H1 (cell line): ENCODE results near the gene SLC38A1. TPM values are rescaled to one million over a fixed set of nuclear protein-coding genes. Genes with fewer than 3 reads are reported as not detected.

Experiments used
- CTCF ChIA-PET: fragments of 300-600 bp; sonication (Branson Sonifier 250); formaldehyde crosslinking; loops from one replicate; lab custom pipeline; 2021; ENCODE audit not compliant: partially characterized antibody; lab: Charles Lee
- POLR2A ChIA-PET: fragments of 300-600 bp; sonication (Branson Sonifier 250); formaldehyde crosslinking; loops from one replicate; lab custom pipeline; 2021; ENCODE audit warnings: inconsistent platforms; ENCODE audit not compliant: partially characterized antibody; lab: Charles Lee
- DNase-seq, 2 experiments: peaks; one replicate each; pipeline versions ENCODE4 v3.0.0 to v3.0.0-alpha.2; 2010 to 2022; ENCODE audit warnings: low spot score in 2 of 2, low read depth in 1 of 2, mixed read lengths in 1 of 2
- FAIRE-seq: peaks from 2 replicates; lab custom pipeline; 2011; peaks lifted over from hg19 to GRCh38; lab: Jason Lieb, UNC
- H2AFZ ChIP-seq: 2 replicates; pipeline ENCODE4 v1.8.1; 2012; ENCODE audit warnings: low read length, inconsistent platforms
- H2AK5ac ChIP-seq: 2 replicates; pipeline ENCODE4 v1.6.1; 2013; ENCODE audit warnings: low read depth, low read length
- H2BK120ac ChIP-seq: replicated peaks from 2 replicates; pipeline ENCODE3; 2013; ENCODE audit warnings: low read depth, low read length, inconsistent platforms
- H2BK12ac ChIP-seq: 2 replicates; pipeline ENCODE4 v1.6.1; 2013; ENCODE audit warnings: low read depth, low read length
- H2BK15ac ChIP-seq: 2 replicates; pipeline ENCODE4 v1.6.1; 2013; ENCODE audit warnings: low read length
- H2BK20ac ChIP-seq: 2 replicates; pipeline ENCODE4 v1.6.1; 2013; ENCODE audit warnings: low read length
- H2BK5ac ChIP-seq: 2 replicates; pipeline ENCODE4 v1.6.1; 2013; ENCODE audit warnings: low read depth, low read length
- H3K14ac ChIP-seq: 2 replicates; pipeline ENCODE4 v1.6.1; 2013; ENCODE audit warnings: inconsistent platforms; ENCODE audit not compliant: insufficient read length
- H3K18ac ChIP-seq: 2 replicates; pipeline ENCODE4 v1.6.1; 2013; ENCODE audit warnings: low read length; ENCODE audit errors: extremely low read depth
- H3K23ac ChIP-seq: 2 replicates; pipeline ENCODE4 v1.6.1; 2013; ENCODE audit warnings: inconsistent platforms; ENCODE audit not compliant: insufficient read length
- H3K23me2 ChIP-seq: 2 replicates; pipeline ENCODE4 v1.6.1; 2013; ENCODE audit warnings: low read depth, low read length
- H3K27ac ChIP-seq: 2 replicates; pipeline ENCODE4 v1.6.1; 2011; ENCODE audit warnings: low read depth, low read length, inconsistent platforms
- H3K27me3 ChIP-seq, 4 experiments: replicated peaks in 1 of 4; 1 replicate in 1 of 4; 2 replicates in 3 of 4; pipeline versions ENCODE4 v1.6.1 to v1.8.1; 2011 to 2013; ENCODE audit warnings: low read length in 3 of 4, mild to moderate bottlenecking in 3 of 4, inconsistent platforms in 2 of 4, mixed read lengths in 2 of 4, moderate library complexity in 1 of 4; ENCODE audit not compliant: control insufficient read depth in 3 of 4, insufficient read depth in 3 of 4; ENCODE audit errors: extremely low read depth in 1 of 4
- H3K36me3 ChIP-seq, 4 experiments: 2 replicates each; pipeline versions ENCODE4 v1.6.1 to v1.8.1; 2011 to 2013; ENCODE audit warnings: mild to moderate bottlenecking in 4 of 4, low read length in 3 of 4, moderate library complexity in 2 of 4, control low read depth in 1 of 4, inconsistent platforms in 1 of 4; ENCODE audit not compliant: insufficient read depth in 4 of 4, control insufficient read depth in 2 of 4
- H3K4ac ChIP-seq: replicated peaks from 2 replicates; pipeline ENCODE3; 2013; ENCODE audit warnings: low read length, low read depth, mixed read lengths, inconsistent platforms; ENCODE audit not compliant: insufficient read length
- H3K4me1 ChIP-seq, 4 experiments: replicated peaks in 1 of 4; 1 replicate in 1 of 4; 2 replicates in 3 of 4; pipeline versions ENCODE4 v1.6.1 to v1.8.1; 2011 to 2013; ENCODE audit warnings: low read length in 3 of 4, inconsistent platforms in 2 of 4, mixed read lengths in 1 of 4; ENCODE audit not compliant: insufficient read depth in 4 of 4, control insufficient read depth in 3 of 4
- H3K4me2 ChIP-seq, 2 experiments: 2 replicates each; pipeline versions ENCODE4 v1.6.1 to v1.8.1; 2011 to 2013; ENCODE audit warnings: low read depth in 2 of 2, low read length in 2 of 2, control low read depth in 1 of 2, inconsistent platforms in 1 of 2, mild to moderate bottlenecking in 1 of 2; ENCODE audit not compliant: insufficient read depth in 1 of 2
- H3K4me3 ChIP-seq, 4 experiments: fragments of 200-600, 300-600 bp in 1 of 4; sonication (generic), shearing (Covaris generic), sonication (Bioruptor Twin) in 1 of 4; 2 replicates each; pipeline versions ENCODE4 v1.5.1 to v1.8.1; 2011 to 2016; ENCODE audit warnings: low read length in 4 of 4, low read depth in 3 of 4, control low read depth in 2 of 4, inconsistent platforms in 2 of 4, mild to moderate bottlenecking in 2 of 4, mixed read lengths in 1 of 4, moderate library complexity in 1 of 4; ENCODE audit not compliant: insufficient read depth in 2 of 4; ENCODE audit errors: extremely low read depth in 1 of 4
- H3K56ac ChIP-seq: replicated peaks from 2 replicates; pipeline ENCODE3; 2013; ENCODE audit warnings: low read depth, mild to moderate bottlenecking, mixed read lengths, low read length, inconsistent platforms; ENCODE audit not compliant: insufficient read length
- H3K79me1 ChIP-seq: 2 replicates; pipeline ENCODE4 v1.6.1; 2013; ENCODE audit warnings: low read depth, low read length, control low read depth
- H3K79me2 ChIP-seq, 2 experiments: 2 replicates each; pipeline versions ENCODE4 v1.6.1 to v1.8.1; 2012 to 2013; ENCODE audit warnings: low read length in 2 of 2, mild to moderate bottlenecking in 2 of 2, inconsistent platforms in 1 of 2; ENCODE audit not compliant: insufficient read depth in 2 of 2, control insufficient read depth in 1 of 2
- H3K9ac ChIP-seq, 4 experiments: replicated peaks in 1 of 4; 1 replicate in 1 of 4; 2 replicates in 3 of 4; pipeline versions ENCODE4 v1.6.1 to v1.8.1; 2011 to 2013; ENCODE audit warnings: low read depth in 3 of 4, low read length in 3 of 4, control low read depth in 2 of 4, mild to moderate bottlenecking in 2 of 4, moderate library complexity in 2 of 4, inconsistent platforms in 1 of 4; ENCODE audit errors: extremely low read depth in 1 of 4
- H3K9me3 ChIP-seq, 2 experiments: 2 replicates each; pipeline versions ENCODE4 v1.6.1 to v1.8.1; 2012 to 2013; ENCODE audit warnings: mild to moderate bottlenecking in 2 of 2, moderate library complexity in 2 of 2, control low read depth in 1 of 2, inconsistent platforms in 1 of 2, low read depth in 1 of 2, low read length in 1 of 2, mixed read lengths in 1 of 2; ENCODE audit not compliant: insufficient read depth in 2 of 2
- H4K20me1 ChIP-seq, 2 experiments: replicated peaks in 1 of 2; 2 replicates each; pipeline versions ENCODE3 to v1.8.1; 2011 to 2013; ENCODE audit warnings: inconsistent platforms in 2 of 2, low read length in 2 of 2, mild to moderate bottlenecking in 1 of 2; ENCODE audit not compliant: insufficient read depth in 2 of 2, control insufficient read depth in 1 of 2
- H4K5ac ChIP-seq: 2 replicates; pipeline ENCODE4 v1.6.1; 2013; ENCODE audit warnings: low read length, low read depth, mixed read lengths, inconsistent platforms; ENCODE audit not compliant: insufficient read length
- H4K8ac ChIP-seq: 2 replicates; pipeline ENCODE4 v1.8.0; 2013; ENCODE audit warnings: mild to moderate bottlenecking, moderate library complexity, low read length, inconsistent platforms; ENCODE audit not compliant: insufficient read depth; ENCODE audit errors: extremely low read depth
- H4K91ac ChIP-seq: replicated peaks from 2 replicates; pipeline ENCODE3; 2013; ENCODE audit warnings: low read length, mixed read lengths, inconsistent platforms; ENCODE audit not compliant: insufficient read length
- SP4 ChIP-seq: IDR thresholded peaks from 2 replicates; pipeline ENCODE4 v1.6.1; 2012; ENCODE audit warnings: low read length, inconsistent platforms
- WGBS, 2 experiments: shearing (Covaris generic) in 1 of 2; methylation state at CpG; one replicate each; pipeline versions ENCODE4 v1.1.6 to v1.1.7; 2013 to 2015; ENCODE audit warnings: low lambda C conversion rate in 2 of 2, mixed read lengths in 2 of 2, inconsistent platforms in 1 of 2, low coverage in 1 of 2, missing lambda C conversion rate in 1 of 2; ENCODE audit not compliant: insufficient replicate concordance in 2 of 2, insufficient coverage in 1 of 2, insufficient read length in 1 of 2; ENCODE audit errors: extremely low coverage in 1 of 2, missing lambda C conversion rate in 1 of 2; 5-methylcytosine and 5-hydroxymethylcytosine counted together
- polyA plus RNA-seq, 7 experiments: library from polyadenylated mRNA; depleted of rRNA in 3 of 7; stranded (reverse) in 5 of 7; unstranded in 2 of 7; fragments of >200 nt in 5 of 7; fragments of 200-250 nt in 2 of 7; gene quantifications; 1 replicate in 5 of 7; 2 replicates in 1 of 7; 4 replicates in 1 of 7; pipeline versions ENCODE4 v1.2.1 to v1.2.3, GENCODE V29; 2011 to 2013; ENCODE audit warnings: missing spikeins in 2 of 7, mixed read lengths in 2 of 7
- total RNA-seq: library from RNA; stranded (reverse); fragmentation: NEBNext Ultra II Directional; extraction: Animal tissue kit (Norgen Biotek cat#: 25700); gene quantifications from 2 replicates; pipeline ENCODE4 v1.2.1, GENCODE V29; 2021

Gene SLC38A1
- total and polyA plus RNA-seq, 2 of the 8 experiments (the other 6 are each of a cell fraction or from before 2014, with no cell fraction given): 83.4 to 242 TPM

DNA sequence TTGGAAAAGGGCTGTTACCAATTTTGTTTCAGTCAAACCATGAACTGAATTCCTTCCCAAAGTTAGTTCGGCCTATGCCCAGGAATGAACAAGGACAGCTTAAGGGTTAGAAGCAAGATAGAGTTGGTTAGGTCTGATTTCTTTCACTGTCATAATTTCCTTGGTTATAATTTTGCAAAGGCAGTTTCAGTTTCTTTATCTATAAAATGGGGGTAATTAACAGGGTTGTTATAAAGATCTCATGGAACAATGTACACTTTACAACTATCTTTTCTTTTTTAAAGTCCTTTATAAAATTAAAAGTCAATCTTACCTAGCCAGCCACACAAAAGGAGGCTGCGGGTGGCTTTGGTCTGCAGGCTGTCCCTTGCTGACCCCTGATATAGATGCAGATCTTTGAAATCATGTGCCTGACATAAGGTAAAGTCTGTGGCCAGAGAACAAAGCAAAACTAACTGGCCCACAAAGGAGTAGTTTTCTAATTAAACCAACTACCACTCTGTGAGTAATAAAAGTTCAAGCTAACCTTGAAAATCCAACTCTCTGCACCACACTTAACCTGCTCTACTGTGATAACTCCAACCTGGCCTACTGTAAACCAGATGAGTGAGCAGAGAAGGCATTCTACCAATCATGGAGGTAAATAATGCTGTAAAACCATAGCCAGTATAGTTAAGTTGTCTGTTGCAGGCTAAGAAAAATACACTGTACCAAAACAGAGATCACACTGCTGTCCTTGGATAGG lies 49.5 kb downstream of the SLC38A1 start:
- H2BK12ac ChIP-seq: no peak overlapping the region
- H3K9ac ChIP-seq: no peak overlapping the region
- no peak overlapping the region for H3K27ac ChIP-seq

More for the DNA sequence above, 49.5 kb downstream of the SLC38A1 start:
- H3K9me3 ChIP-seq: no peaks in the 10 kb centered on the region
- no peak overlapping the region for H2BK20ac ChIP-seq
- no peak overlapping the region for H3K4me3 ChIP-seq
- peaks cover 3 to 69% (median 24%) of the 10 kb centered on the region in 4 experiments; a peak in 7 of 8 replicates for H3K36me3 ChIP-seq
- H2AK5ac ChIP-seq: no peak overlapping the region
- H3K18ac ChIP-seq: no peak overlapping the region
- H4K8ac ChIP-seq: no peak overlapping the region
- H2BK15ac ChIP-seq: no peak overlapping the region
- no peak for TF ChIP-seq SP4
- H3K23me2 ChIP-seq: no peaks in the 10 kb centered on the region; the same call in 1 of the 2 replicates
- FAIRE-seq: no peak
- CTCF ChIA-PET: no interaction called here
- H2BK120ac ChIP-seq: no peak overlapping the region
- no peak for DNase-seq
- H3K4me2 ChIP-seq: no peak overlapping the region
- no peak overlapping the region for H3K14ac ChIP-seq
- POLR2A ChIA-PET: interaction anchor here (1.3 to 3.2 kb wide), 3 partner anchors 9 to 44 kb away, joined by 3 to 10 read pairs (median 6); no protein-coding TSS in a partner anchor
- no peak overlapping the region for H3K4ac ChIP-seq
- no peak overlapping the region for H4K5ac ChIP-seq
- no peak overlapping the region for H3K56ac ChIP-seq
- no peak overlapping the region for H3K23ac ChIP-seq
- H3K79me2 ChIP-seq: peaks cover 0 to 91% of the 10 kb centered on the region in 2 experiments; a peak in 2 of 4 replicates
- peaks cover 11 to 12% of the 10 kb centered on the region in 2 experiments for H4K20me1 ChIP-seq
- no peak overlapping the region for H4K91ac ChIP-seq
- H3K79me1 ChIP-seq: peaks cover 5% of the 10 kb centered on the region; the same call in 1 of the 2 replicates
- H3K4me1 ChIP-seq: peaks cover 0 to 22% (median 7%) of the 10 kb centered on the region in 4 experiments; a peak in 4 of 7 replicates
- no peaks in the 10 kb centered on the region for H3K27me3 ChIP-seq
- no peak overlapping the region for H2AFZ ChIP-seq
- 89% methylated on average over 2 of the region's 2 CpGs; no CpG with 5 or more reads in 1 of the 2 experiments for WGBS, 2 experiments
- H2BK5ac ChIP-seq: no peak overlapping the region
